ENCODE results near the gene PTPN1. TPM values are rescaled to one million over a fixed set of nuclear protein-coding genes. Genes with fewer than 3 reads are reported as not detected.

The PTPN1 gene
- total and polyA plus RNA-seq, 2 experiments from 2014 or later: 16.9 to 26.4 TPM

DNA sequence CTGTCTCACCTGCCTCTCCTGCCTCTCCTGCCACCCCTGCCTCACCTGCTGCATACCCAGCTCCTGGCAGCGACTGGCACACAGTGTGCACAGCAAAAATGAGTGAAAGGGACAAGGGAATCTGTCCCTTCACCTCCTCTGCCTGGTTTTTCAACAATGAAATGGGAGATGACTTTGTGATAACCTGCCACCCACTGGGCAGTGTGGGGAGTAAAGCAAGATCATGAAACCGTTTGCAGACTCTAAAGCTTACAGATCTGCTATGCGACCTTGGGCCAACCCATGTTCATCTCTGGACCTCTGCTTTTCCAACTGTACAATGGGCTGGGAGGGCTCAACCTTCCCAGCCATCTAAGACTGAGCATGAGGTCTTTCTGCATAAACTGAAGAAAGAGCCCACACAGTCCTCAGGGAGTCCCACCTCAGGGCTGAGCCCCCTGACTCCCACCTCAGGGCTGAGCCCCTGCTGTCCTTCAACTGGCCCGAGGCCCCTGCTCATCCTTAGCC lies 100.1 kb downstream of the PTPN1 start:
- 0 out of 2 replicates have a peak overlapping the region, but pooled peaks have one; percentile 65 for H3K27ac Mint-ChIP-seq
- ATAC-seq: no peak
- DNase-seq (ENCODE audit: low spot score): no peak

More for the DNA sequence above, 100.1 kb downstream of the PTPN1 start:
- Histone ChIP-seq H3K9me2 (ENCODE audit: insufficient read depth) (no peaks in the 10 kb centered on the region), H3K27ac (ENCODE audit: low read depth) (no peak overlapping the region), H3F3A (replicated peaks; ENCODE audit: low read depth) (no peaks in the 10 kb centered on the region), H4K20me1 (replicated peaks; ENCODE audit: insufficient read depth) (no peaks in the 10 kb centered on the region), H3K4me1 (ENCODE audit: insufficient read depth) (no peaks in the 10 kb centered on the region), H2AFZ (no peak overlapping the region), H3K79me2 (replicated peaks; ENCODE audit: insufficient read depth) (no peaks in the 10 kb centered on the region), H3K36me3 (ENCODE audit: insufficient read depth) (no peaks in the 10 kb centered on the region), H3K27me3 (ENCODE audit: insufficient read depth) (no peaks in the 10 kb centered on the region), H3K4me2 (no peak overlapping the region), H3K4me3 (no peak overlapping the region)
- H3K36me3 Mint-ChIP-seq (ENCODE audit: low read depth): no peaks in the 10 kb centered on the region
- H3K9me3 Mint-ChIP-seq: no peaks in the 10 kb centered on the region; the same call in 2 of the 3 replicates
- H3K27me3 Mint-ChIP-seq (ENCODE audit: insufficient read depth, low read depth, poor library complexity): peaks cover 5% of the 10 kb centered on the region
- TF ChIP-seq, protein P1, sequence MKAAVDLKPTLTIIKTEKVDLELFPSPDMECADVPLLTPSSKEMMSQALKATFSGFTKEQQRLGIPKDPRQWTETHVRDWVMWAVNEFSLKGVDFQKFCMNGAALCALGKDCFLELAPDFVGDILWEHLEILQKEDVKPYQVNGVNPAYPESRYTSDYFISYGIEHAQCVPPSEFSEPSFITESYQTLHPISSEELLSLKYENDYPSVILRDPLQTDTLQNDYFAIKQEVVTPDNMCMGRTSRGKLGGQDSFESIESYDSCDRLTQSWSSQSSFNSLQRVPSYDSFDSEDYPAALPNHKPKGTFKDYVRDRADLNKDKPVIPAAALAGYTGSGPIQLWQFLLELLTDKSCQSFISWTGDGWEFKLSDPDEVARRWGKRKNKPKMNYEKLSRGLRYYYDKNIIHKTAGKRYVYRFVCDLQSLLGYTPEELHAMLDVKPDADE (IDR thresholded peaks at IDR 0.05): no peak
- no peak for TF ChIP-seq POLR2AphosphoS5 (IDR thresholded peaks at IDR 0.05; ENCODE audit: low read depth)
- TF ChIP-seq EZH2phosphoT487 (IDR thresholded peaks at IDR 0.05; ENCODE audit: unreplicated experiment): no peak
- TF ChIP-seq, protein P2, sequence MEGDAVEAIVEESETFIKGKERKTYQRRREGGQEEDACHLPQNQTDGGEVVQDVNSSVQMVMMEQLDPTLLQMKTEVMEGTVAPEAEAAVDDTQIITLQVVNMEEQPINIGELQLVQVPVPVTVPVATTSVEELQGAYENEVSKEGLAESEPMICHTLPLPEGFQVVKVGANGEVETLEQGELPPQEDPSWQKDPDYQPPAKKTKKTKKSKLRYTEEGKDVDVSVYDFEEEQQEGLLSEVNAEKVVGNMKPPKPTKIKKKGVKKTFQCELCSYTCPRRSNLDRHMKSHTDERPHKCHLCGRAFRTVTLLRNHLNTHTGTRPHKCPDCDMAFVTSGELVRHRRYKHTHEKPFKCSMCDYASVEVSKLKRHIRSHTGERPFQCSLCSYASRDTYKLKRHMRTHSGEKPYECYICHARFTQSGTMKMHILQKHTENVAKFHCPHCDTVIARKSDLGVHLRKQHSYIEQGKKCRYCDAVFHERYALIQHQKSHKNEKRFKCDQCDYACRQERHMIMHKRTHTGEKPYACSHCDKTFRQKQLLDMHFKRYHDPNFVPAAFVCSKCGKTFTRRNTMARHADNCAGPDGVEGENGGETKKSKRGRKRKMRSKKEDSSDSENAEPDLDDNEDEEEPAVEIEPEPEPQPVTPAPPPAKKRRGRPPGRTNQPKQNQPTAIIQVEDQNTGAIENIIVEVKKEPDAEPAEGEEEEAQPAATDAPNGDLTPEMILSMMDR (conservative IDR thresholded peaks at IDR 0.05; ENCODE audit: low read depth in 2 of 2): peak in 1 of 2 experiments; percentile 26; a peak in 2 of 4 replicates
- TF ChIP-seq, protein P3, sequence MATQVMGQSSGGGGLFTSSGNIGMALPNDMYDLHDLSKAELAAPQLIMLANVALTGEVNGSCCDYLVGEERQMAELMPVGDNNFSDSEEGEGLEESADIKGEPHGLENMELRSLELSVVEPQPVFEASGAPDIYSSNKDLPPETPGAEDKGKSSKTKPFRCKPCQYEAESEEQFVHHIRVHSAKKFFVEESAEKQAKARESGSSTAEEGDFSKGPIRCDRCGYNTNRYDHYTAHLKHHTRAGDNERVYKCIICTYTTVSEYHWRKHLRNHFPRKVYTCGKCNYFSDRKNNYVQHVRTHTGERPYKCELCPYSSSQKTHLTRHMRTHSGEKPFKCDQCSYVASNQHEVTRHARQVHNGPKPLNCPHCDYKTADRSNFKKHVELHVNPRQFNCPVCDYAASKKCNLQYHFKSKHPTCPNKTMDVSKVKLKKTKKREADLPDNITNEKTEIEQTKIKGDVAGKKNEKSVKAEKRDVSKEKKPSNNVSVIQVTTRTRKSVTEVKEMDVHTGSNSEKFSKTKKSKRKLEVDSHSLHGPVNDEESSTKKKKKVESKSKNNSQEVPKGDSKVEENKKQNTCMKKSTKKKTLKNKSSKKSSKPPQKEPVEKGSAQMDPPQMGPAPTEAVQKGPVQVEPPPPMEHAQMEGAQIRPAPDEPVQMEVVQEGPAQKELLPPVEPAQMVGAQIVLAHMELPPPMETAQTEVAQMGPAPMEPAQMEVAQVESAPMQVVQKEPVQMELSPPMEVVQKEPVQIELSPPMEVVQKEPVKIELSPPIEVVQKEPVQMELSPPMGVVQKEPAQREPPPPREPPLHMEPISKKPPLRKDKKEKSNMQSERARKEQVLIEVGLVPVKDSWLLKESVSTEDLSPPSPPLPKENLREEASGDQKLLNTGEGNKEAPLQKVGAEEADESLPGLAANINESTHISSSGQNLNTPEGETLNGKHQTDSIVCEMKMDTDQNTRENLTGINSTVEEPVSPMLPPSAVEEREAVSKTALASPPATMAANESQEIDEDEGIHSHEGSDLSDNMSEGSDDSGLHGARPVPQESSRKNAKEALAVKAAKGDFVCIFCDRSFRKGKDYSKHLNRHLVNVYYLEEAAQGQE (IDR thresholded peaks at IDR 0.05; ENCODE audit: unreplicated experiment): no peak
- TF ChIP-seq, protein P4, sequence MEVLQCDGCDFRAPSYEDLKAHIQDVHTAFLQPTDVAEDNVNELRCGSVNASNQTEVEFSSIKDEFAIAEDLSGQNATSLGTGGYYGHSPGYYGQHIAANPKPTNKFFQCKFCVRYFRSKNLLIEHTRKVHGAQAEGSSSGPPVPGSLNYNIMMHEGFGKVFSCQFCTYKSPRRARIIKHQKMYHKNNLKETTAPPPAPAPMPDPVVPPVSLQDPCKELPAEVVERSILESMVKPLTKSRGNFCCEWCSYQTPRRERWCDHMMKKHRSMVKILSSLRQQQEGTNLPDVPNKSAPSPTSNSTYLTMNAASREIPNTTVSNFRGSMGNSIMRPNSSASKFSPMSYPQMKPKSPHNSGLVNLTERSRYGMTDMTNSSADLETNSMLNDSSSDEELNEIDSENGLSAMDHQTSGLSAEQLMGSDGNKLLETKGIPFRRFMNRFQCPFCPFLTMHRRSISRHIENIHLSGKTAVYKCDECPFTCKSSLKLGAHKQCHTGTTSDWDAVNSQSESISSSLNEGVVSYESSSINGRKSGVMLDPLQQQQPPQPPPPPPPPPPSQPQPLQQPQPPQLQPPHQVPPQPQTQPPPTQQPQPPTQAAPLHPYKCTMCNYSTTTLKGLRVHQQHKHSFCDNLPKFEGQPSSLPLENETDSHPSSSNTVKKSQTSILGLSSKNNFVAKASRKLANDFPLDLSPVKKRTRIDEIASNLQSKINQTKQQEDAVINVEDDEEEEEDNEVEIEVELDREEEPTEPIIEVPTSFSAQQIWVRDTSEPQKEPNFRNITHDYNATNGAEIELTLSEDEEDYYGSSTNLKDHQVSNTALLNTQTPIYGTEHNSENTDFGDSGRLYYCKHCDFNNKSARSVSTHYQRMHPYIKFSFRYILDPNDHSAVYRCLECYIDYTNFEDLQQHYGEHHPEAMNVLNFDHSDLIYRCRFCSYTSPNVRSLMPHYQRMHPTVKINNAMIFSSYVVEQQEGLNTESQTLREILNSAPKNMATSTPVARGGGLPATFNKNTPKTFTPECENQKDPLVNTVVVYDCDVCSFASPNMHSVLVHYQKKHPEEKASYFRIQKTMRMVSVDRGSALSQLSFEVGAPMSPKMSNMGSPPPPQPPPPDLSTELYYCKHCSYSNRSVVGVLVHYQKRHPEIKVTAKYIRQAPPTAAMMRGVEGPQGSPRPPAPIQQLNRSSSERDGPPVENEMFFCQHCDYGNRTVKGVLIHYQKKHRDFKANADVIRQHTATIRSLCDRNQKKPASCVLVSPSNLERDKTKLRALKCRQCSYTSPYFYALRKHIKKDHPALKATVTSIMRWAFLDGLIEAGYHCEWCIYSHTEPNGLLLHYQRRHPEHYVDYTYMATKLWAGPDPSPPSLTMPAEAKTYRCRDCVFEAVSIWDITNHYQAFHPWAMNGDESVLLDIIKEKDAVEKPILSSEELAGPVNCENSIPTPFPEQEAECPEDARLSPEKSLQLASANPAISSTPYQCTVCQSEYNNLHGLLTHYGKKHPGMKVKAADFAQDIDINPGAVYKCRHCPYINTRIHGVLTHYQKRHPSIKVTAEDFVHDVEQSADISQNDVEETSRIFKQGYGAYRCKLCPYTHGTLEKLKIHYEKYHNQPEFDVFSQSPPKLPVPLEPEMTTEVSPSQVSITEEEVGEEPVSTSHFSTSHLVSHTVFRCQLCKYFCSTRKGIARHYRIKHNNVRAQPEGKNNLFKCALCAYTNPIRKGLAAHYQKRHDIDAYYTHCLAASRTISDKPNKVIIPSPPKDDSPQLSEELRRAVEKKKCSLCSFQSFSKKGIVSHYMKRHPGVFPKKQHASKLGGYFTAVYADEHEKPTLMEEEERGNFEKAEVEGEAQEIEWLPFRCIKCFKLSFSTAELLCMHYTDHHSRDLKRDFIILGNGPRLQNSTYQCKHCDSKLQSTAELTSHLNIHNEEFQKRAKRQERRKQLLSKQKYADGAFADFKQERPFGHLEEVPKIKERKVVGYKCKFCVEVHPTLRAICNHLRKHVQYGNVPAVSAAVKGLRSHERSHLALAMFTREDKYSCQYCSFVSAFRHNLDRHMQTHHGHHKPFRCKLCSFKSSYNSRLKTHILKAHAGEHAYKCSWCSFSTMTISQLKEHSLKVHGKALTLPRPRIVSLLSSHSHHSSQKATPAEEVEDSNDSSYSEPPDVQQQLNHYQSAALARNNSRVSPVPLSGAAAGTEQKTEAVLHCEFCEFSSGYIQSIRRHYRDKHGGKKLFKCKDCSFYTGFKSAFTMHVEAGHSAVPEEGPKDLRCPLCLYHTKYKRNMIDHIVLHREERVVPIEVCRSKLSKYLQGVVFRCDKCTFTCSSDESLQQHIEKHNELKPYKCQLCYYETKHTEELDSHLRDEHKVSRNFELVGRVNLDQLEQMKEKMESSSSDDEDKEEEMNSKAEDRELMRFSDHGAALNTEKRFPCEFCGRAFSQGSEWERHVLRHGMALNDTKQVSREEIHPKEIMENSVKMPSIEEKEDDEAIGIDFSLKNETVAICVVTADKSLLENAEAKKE (CRISPR knock-in tag; IDR thresholded peaks at IDR 0.05): no peak
- H3K4me1 Mint-ChIP-seq: peaks cover 14% of the 10 kb centered on the region; the same call in 2 of the 3 replicates
- no peak overlapping the region; the same call in 2 of the 3 replicates for H3K4me3 Mint-ChIP-seq

Measured in GM23338 (cell line).